Type B pancreatic cell (in vitro differentiated cells): ENCODE data around the gene MED6. TPM values are rescaled to one million over a fixed set of nuclear protein-coding genes. Genes with fewer than 3 reads are reported as not detected.

Experiments
- DNase-seq: peaks from one replicate; pipeline ENCODE4 v3.0.0; 2021; ENCODE audit warnings: mixed read lengths; ENCODE audit not compliant: unreplicated experiment; ENCODE audit errors: extremely low spot score
- H3K27ac Mint-ChIP-seq: 2 replicates; pipeline ENCODE4 v1.8.0; 2021; ENCODE audit warnings: mild to moderate bottlenecking, mixed read lengths
- H3K27me3 Mint-ChIP-seq: 2 replicates; pipeline ENCODE4 v1.8.0; 2021; ENCODE audit warnings: mixed read lengths
- H3K36me3 Mint-ChIP-seq: 2 replicates; pipeline ENCODE4 v1.8.0; 2021; ENCODE audit warnings: mixed read lengths
- H3K4me1 Mint-ChIP-seq: one replicate; pipeline ENCODE4 v1.8.0; 2021; ENCODE audit warnings: mixed read lengths; ENCODE audit not compliant: unreplicated experiment
- H3K4me3 Mint-ChIP-seq: 2 replicates; pipeline ENCODE4 v1.8.0; 2021; ENCODE audit warnings: mild to moderate bottlenecking, mixed read lengths
- H3K9me3 Mint-ChIP-seq: 2 replicates; pipeline ENCODE4 v1.8.0; 2021; ENCODE audit warnings: mixed read lengths
- CTCF ChIP-seq: fragments of 200-600 bp; sonication (generic); conservative IDR thresholded peaks from 2 replicates; pipeline ENCODE4 v1.5.0; 2021; ENCODE audit warnings: antibody characterized with exemption, mild to moderate bottlenecking
- total RNA-seq: library from RNA; stranded (reverse); gene quantifications from 2 replicates; pipeline ENCODE4 v1.2.1, GENCODE V29; 2021; ENCODE audit warnings: low replicate concordance

MED6 gene
- total RNA-seq, 1 donor from 2014 or later = 46.5 TPM

DNA sequence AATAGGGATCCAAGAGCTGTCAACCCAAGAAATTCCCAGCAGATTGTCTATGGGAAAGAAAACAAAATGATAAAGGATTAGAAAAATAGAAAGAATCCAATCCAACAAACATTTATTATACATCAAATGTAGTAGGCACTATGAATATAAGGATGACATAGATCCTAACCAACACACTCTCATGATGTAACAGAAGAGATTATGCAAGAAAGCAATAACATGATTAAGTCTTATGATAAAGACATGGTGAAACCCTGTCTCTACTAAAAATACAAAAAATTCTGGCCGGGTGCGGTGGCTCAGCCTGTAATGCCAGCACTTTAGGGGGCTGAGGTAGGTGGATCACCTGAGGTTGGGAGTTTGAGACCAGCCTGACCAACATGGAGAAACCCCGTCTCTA lies 2.7 kb downstream of the MED6 start:
- no peaks in the 10 kb centered on the region for H3K9me3 Mint-ChIP-seq
- TF ChIP-seq CTCF = no peak
- peaks cover 9% of the 10 kb centered on the region for H3K36me3 Mint-ChIP-seq
- peak overlapping the region; percentile 41 for H3K4me3 Mint-ChIP-seq
- H3K27me3 Mint-ChIP-seq = no peaks in the 10 kb centered on the region
- H3K27ac Mint-ChIP-seq = no peak overlapping the region
- no peak for DNase-seq
- peaks cover 9% of the 10 kb centered on the region for H3K4me1 Mint-ChIP-seq

DNA sequence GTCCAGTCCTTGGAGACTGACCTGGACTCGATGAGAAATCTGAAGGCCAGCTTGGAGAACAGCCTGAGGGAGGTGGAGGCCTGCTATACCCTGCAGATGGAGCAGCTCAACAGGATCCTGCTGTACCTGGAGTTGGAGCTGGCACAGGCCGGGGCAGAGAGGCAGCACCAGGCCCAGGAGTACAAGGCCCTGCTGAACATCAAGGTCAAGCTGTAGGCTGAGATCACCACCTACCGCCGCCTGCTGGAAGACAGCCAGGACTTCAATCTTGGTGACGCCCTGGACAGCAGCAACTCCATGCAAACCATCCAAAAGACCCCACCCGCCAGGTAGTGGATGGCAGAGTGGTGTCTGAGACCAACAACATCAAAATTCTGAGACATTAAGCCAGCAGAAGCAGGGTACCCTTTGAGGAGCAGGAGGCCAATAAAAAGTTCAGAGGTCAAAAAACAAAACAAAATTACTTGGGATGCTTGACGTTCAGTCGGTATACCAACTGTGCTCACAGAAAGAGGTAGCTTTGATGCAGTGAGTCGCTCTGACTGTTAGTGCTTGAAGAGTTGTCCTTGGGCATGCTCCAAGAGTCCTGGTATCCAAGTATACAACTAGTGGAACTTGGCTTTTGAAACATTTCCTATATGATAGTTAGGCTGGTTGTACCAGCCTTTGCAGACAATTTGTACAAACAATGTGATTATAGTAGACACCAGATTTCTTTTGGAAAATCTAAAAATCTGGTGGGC lies 4.8 kb downstream of the MED6 start:
- H3K4me1 Mint-ChIP-seq = peaks cover 9% of the 10 kb centered on the region
- DNase-seq = no peak

DNA sequence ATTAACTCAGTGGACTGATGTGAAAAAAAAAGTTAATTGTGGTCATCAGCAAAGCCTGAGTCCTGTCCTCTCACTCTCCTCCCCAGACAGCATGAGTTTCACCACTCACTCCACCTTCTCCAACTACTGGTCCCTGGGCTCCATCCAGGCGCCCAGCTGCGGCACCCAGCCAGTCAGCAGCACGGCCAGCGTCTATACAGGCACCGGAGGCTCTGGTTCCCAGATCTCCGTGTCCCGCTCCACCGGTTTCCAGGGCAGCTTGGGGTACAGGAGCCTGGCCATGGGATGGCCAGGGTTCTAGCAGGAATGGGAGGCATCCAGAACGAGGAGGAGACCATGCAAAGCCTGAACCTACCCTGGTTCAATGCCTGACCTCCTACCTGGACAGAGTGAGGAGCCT lies 6.0 kb downstream of the MED6 start:
- H3K36me3 Mint-ChIP-seq = peaks cover 11% of the 10 kb centered on the region
- H3K4me3 Mint-ChIP-seq = no peak overlapping the region
- no peak for DNase-seq
- no peak for TF ChIP-seq CTCF
- H3K4me1 Mint-ChIP-seq = peaks cover 7% of the 10 kb centered on the region
- H3K9me3 Mint-ChIP-seq = no peaks in the 10 kb centered on the region
- H3K27ac Mint-ChIP-seq = no peak overlapping the region
- no peaks in the 10 kb centered on the region for H3K27me3 Mint-ChIP-seq

More for the DNA sequence above, 4.8 kb downstream of the MED6 start:
- Mint-ChIP-seq H3K27me3 (no peaks in the 10 kb centered on the region), H3K9me3 (no peaks in the 10 kb centered on the region), H3K36me3 (peaks cover 11% of the 10 kb centered on the region), H3K4me3 (no peak overlapping the region), H3K27ac (no peak overlapping the region)
- TF ChIP-seq CTCF = no peak

- Mint-ChIP-seq H3K27me3 (no peaks in the 10 kb centered on the region), H3K9me3 (no peaks in the 10 kb centered on the region), H3K36me3 (peaks cover 29% of the 10 kb centered on the region), H3K27ac (no peak overlapping the region), H3K4me3 (no peak overlapping the region), H3K4me1 (no peaks in the 10 kb centered on the region)
- DNase-seq = no peak
- TF ChIP-seq CTCF = no peak
Measured at GRCh38 chr14:70585231-70585630, 15.2 kb downstream of the MED6 start.

GRCh38 chr14:70576891-70577290 lies 23.6 kb downstream of the MED6 start:
- H3K4me3 Mint-ChIP-seq = no peak overlapping the region
- H3K27ac Mint-ChIP-seq = no peak overlapping the region
- no peak for TF ChIP-seq CTCF
- H3K27me3 Mint-ChIP-seq = no peaks in the 10 kb centered on the region
- no peak for DNase-seq
- peaks cover 32% of the 10 kb centered on the region for H3K36me3 Mint-ChIP-seq
- H3K4me1 Mint-ChIP-seq = no peaks in the 10 kb centered on the region
- no peaks in the 10 kb centered on the region for H3K9me3 Mint-ChIP-seq

GRCh38 chr14:70573050-70573449 lies 27.4 kb downstream of the MED6 start:
- no peak for TF ChIP-seq CTCF
- H3K27me3 Mint-ChIP-seq = no peaks in the 10 kb centered on the region
- peaks cover 14% of the 10 kb centered on the region for H3K36me3 Mint-ChIP-seq
- no peaks in the 10 kb centered on the region for H3K9me3 Mint-ChIP-seq
- DNase-seq = no peak
- no peak overlapping the region for H3K4me3 Mint-ChIP-seq
- H3K27ac Mint-ChIP-seq = no peak overlapping the region
- H3K4me1 Mint-ChIP-seq = no peaks in the 10 kb centered on the region
